ENCODE results near the gene GNPAT. TPM values are rescaled to one million over a fixed set of nuclear protein-coding genes. Genes with fewer than 3 reads are reported as not detected.

Gene GNPAT
- total RNA-seq, 1 experiment from 2014 or later, result 32.8 TPM

DNA sequence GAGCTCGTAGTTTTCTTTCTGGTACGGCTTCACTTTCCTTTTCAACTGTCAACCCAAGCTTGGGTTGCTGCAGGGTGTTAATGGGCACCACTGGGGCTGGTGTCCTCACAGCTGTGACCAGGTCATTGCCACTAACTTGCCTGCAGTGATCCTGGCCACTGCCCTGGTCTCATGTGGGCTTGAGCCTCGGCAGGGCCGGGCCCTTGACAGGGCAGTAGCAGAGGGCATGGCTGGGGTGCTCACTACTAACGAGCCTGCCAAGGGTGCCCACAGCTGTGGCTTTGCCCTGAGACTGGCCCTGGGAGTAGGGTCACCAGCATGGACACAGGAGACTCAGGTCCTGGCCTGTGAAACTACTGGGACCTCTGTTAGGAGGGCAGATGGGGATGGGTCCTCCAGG, 31.5 kb upstream of the GNPAT start (continued):
- TF ChIP-seq, protein P1, sequence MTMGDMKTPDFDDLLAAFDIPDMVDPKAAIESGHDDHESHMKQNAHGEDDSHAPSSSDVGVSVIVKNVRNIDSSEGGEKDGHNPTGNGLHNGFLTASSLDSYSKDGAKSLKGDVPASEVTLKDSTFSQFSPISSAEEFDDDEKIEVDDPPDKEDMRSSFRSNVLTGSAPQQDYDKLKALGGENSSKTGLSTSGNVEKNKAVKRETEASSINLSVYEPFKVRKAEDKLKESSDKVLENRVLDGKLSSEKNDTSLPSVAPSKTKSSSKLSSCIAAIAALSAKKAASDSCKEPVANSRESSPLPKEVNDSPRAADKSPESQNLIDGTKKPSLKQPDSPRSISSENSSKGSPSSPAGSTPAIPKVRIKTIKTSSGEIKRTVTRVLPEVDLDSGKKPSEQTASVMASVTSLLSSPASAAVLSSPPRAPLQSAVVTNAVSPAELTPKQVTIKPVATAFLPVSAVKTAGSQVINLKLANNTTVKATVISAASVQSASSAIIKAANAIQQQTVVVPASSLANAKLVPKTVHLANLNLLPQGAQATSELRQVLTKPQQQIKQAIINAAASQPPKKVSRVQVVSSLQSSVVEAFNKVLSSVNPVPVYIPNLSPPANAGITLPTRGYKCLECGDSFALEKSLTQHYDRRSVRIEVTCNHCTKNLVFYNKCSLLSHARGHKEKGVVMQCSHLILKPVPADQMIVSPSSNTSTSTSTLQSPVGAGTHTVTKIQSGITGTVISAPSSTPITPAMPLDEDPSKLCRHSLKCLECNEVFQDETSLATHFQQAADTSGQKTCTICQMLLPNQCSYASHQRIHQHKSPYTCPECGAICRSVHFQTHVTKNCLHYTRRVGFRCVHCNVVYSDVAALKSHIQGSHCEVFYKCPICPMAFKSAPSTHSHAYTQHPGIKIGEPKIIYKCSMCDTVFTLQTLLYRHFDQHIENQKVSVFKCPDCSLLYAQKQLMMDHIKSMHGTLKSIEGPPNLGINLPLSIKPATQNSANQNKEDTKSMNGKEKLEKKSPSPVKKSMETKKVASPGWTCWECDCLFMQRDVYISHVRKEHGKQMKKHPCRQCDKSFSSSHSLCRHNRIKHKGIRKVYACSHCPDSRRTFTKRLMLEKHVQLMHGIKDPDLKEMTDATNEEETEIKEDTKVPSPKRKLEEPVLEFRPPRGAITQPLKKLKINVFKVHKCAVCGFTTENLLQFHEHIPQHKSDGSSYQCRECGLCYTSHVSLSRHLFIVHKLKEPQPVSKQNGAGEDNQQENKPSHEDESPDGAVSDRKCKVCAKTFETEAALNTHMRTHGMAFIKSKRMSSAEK (CRISPR knock-in tag; IDR thresholded peaks at IDR 0.05; ENCODE audit: borderline replicate concordance), result no peak
- TF ChIP-seq, protein P2, sequence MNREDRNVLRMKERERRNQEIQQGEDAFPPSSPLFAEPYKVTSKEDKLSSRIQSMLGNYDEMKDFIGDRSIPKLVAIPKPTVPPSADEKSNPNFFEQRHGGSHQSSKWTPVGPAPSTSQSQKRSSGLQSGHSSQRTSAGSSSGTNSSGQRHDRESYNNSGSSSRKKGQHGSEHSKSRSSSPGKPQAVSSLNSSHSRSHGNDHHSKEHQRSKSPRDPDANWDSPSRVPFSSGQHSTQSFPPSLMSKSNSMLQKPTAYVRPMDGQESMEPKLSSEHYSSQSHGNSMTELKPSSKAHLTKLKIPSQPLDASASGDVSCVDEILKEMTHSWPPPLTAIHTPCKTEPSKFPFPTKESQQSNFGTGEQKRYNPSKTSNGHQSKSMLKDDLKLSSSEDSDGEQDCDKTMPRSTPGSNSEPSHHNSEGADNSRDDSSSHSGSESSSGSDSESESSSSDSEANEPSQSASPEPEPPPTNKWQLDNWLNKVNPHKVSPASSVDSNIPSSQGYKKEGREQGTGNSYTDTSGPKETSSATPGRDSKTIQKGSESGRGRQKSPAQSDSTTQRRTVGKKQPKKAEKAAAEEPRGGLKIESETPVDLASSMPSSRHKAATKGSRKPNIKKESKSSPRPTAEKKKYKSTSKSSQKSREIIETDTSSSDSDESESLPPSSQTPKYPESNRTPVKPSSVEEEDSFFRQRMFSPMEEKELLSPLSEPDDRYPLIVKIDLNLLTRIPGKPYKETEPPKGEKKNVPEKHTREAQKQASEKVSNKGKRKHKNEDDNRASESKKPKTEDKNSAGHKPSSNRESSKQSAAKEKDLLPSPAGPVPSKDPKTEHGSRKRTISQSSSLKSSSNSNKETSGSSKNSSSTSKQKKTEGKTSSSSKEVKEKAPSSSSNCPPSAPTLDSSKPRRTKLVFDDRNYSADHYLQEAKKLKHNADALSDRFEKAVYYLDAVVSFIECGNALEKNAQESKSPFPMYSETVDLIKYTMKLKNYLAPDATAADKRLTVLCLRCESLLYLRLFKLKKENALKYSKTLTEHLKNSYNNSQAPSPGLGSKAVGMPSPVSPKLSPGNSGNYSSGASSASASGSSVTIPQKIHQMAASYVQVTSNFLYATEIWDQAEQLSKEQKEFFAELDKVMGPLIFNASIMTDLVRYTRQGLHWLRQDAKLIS (CRISPR knock-in tag; IDR thresholded peaks at IDR 0.05; ENCODE audit: borderline replicate concordance), result no peak
- TF ChIP-seq NFATC4 (CRISPR knock-in tag; IDR thresholded peaks at IDR 0.05) (no peak), ZBTB21 (CRISPR knock-in tag; IDR thresholded peaks at IDR 0.05; ENCODE audit: borderline replicate concordance) (no peak), ESRRA (CRISPR knock-in tag; IDR thresholded peaks at IDR 0.05; ENCODE audit: borderline replicate concordance) (no peak), ZNF416 (CRISPR knock-in tag; IDR thresholded peaks at IDR 0.05) (no peak)
- TF ChIP-seq, protein P3, sequence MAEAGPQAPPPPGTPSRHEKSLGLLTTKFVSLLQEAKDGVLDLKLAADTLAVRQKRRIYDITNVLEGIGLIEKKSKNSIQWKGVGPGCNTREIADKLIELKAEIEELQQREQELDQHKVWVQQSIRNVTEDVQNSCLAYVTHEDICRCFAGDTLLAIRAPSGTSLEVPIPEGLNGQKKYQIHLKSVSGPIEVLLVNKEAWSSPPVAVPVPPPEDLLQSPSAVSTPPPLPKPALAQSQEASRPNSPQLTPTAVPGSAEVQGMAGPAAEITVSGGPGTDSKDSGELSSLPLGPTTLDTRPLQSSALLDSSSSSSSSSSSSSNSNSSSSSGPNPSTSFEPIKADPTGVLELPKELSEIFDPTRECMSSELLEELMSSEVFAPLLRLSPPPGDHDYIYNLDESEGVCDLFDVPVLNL (CRISPR knock-in tag; IDR thresholded peaks at IDR 0.05; ENCODE audit: borderline replicate concordance, low read depth), result no peak
- TF ChIP-seq, protein P4, sequence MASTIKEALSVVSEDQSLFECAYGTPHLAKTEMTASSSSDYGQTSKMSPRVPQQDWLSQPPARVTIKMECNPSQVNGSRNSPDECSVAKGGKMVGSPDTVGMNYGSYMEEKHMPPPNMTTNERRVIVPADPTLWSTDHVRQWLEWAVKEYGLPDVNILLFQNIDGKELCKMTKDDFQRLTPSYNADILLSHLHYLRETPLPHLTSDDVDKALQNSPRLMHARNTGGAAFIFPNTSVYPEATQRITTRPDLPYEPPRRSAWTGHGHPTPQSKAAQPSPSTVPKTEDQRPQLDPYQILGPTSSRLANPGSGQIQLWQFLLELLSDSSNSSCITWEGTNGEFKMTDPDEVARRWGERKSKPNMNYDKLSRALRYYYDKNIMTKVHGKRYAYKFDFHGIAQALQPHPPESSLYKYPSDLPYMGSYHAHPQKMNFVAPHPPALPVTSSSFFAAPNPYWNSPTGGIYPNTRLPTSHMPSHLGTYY (CRISPR knock-in tag; IDR thresholded peaks at IDR 0.05), result no peak

DNA sequence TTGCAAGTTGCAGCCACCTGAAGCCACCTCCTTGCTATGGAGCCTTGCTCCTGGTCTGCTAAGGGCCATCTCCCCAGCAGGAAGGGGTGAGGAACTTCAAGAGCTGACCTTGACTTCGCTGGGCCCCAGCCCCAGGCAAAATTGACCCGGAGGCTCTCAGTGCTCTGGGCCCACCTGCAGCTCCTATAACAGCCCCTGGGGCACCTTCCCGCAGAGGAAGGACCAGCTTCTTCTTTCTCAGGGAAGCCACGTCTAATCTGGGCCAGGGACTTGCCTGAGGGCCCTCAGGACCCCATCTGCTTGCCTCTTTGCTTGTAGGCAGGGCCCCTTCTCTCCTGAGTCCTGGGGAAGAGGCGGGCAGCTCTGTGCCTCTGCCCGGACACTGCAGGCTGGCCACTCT, 30.9 kb upstream of the GNPAT start:
- ATAC-seq (no peak), DNase-seq (ENCODE audit: low spot score) (no peak)
- TF ChIP-seq RELA (CRISPR knock-in tag; IDR thresholded peaks at IDR 0.05; ENCODE audit: borderline replicate concordance) (no peak), MXD4 (CRISPR knock-in tag; IDR thresholded peaks at IDR 0.05; ENCODE audit: borderline replicate concordance) (no peak), SP1 (CRISPR knock-in tag; conservative IDR thresholded peaks at IDR 0.05) (no peak)
- H3K36me3 Mint-ChIP-seq, result no peaks in the 10 kb centered on the region
- H3K27ac Mint-ChIP-seq, result no peak overlapping the region
- H3K27me3 Mint-ChIP-seq (ENCODE audit: low read depth), result peaks cover 94% of the 10 kb centered on the region
- no peaks in the 10 kb centered on the region for H3K9me3 Mint-ChIP-seq
- ChIA-PET POLR2A (no interaction called here), CTCF (interaction anchor here (0.9 to 3.5 kb wide), 7 partner anchors 39 to 568 kb away, joined by 3 to 17 read pairs (median 4); no protein-coding TSS in a partner anchor)
- H3K4me3 Mint-ChIP-seq, result no peak overlapping the region
- peaks cover 12% of the 10 kb centered on the region for H3K4me1 Mint-ChIP-seq
